Cardiac fibroblast (primary cell): Measurements from ENCODE around the gene CLDN3.

Source experiments
- DNase-seq, 2 donors: peaks; one replicate each; pipeline versions ENCODE4 v3.0.0 to v3.0.0-alpha.2; 2010; ENCODE audit warnings: low read depth in 2 of 2
- H3K4me3 ChIP-seq, 2 donors: replicated peaks in 1 of 2; 1 replicate in 1 of 2; 2 replicates in 1 of 2; pipeline ENCODE4 v1.5.1; 2011; ENCODE audit warnings: low read depth in 2 of 2, low read length in 2 of 2, mild to moderate bottlenecking in 2 of 2, moderate library complexity in 1 of 2
- TF ChIP-seq, protein P1 (sequence below): IDR thresholded peaks from one replicate; pipeline ENCODE4 v1.5.1; 2011; ENCODE audit warnings: low read depth, mild to moderate bottlenecking, low read length, inconsistent platforms

The CLDN3 gene

DNA sequence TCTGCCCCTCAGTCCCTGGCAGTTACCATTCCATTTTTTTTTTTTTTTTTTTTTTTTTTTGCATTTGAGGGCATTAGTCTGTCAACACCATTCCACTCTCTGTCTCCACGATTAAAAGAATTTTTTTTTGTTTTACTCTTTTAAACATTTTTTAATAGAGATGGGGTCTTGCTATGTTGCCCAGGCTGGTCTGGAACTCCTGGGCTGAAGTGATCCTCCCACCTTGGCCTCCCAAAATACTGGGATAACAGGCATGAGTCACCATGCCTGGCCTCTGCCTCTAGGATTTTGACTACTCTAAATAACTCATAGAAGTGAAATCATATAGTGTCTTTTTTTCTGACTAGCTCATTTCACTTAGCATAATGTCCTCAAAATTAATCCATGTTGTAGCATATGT is 16.5 kb upstream of the CLDN3 start:
- no peak overlapping the region for H3K4me3 ChIP-seq
- no peak for DNase-seq
- TF ChIP-seq, protein P1, sequence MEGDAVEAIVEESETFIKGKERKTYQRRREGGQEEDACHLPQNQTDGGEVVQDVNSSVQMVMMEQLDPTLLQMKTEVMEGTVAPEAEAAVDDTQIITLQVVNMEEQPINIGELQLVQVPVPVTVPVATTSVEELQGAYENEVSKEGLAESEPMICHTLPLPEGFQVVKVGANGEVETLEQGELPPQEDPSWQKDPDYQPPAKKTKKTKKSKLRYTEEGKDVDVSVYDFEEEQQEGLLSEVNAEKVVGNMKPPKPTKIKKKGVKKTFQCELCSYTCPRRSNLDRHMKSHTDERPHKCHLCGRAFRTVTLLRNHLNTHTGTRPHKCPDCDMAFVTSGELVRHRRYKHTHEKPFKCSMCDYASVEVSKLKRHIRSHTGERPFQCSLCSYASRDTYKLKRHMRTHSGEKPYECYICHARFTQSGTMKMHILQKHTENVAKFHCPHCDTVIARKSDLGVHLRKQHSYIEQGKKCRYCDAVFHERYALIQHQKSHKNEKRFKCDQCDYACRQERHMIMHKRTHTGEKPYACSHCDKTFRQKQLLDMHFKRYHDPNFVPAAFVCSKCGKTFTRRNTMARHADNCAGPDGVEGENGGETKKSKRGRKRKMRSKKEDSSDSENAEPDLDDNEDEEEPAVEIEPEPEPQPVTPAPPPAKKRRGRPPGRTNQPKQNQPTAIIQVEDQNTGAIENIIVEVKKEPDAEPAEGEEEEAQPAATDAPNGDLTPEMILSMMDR = no peak

DNA sequence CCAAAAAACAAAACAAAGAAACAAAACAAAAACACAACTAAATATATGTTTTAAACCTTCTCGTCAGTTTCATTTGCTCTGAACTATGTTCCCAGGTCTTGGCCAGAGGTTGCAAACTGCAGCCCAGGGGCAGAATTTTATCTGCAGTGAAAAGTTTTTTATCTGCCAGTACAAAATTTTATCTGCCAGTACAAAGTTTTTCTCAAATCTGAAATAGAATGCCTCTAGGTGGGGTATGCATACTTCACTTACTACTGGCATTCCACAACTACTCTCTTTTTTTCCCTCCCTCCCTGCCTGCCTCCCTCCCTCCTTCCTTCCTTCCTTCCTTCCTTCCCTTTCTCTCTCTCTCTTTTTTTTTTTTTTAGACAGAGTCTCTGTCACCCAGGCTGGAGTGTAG is 9.4 kb upstream of the CLDN3 start:
- TF ChIP-seq, protein P1 = no peak

DNA sequence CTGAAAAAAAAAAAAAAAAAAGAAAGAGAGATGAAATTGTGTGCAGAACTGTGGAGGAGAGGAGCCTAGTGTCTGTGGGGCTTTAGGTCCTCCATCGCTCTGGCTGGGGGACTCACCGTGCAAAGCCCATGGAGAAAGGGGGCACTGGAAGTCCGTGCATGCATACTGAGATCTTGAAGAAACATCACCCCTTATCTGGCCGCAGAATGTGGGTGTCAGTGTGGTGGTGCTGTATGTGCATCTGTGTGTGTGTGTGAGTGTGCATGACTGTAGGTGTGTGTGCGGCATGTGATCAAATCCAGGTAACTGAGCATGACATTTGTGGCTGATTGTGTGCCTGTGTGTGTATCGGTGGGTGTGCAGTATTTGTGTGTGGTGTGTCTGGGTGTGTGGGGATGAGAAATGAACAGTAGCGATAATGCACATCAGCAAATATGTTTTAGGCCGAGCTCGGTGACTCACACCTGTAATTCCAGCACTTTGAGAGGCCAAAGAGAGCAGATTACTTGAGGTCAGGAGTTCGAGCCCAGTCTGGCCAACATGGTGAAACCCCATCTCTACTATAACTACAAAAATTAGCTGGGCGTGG is 8.8 kb upstream of the CLDN3 start:
- DNase-seq = no peak
- TF ChIP-seq, protein P1 = no peak
- H3K4me3 ChIP-seq = no peak overlapping the region

More for the DNA sequence above, 9.4 kb upstream of the CLDN3 start:
- DNase-seq = peak in 1 of 2 donors; percentile 15
- no peak overlapping the region for H3K4me3 ChIP-seq

DNA sequence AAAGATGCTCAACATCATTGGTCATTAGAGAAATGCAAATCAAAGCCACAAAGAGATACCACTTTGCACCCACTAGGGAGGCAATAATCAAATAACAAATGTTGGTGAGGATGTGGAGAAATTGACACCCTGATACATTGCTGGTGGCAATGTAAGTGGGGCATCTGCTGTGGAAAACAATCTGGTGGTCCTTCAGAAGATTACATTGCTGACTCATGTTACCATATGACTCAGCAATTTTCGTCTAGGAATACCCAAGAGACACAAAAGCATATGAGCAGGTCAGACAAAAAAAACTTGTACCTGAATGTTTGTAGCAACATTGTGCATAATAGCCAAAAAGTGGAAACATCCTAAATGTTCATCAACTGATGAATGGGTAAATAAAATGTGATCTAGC is 4.9 kb upstream of the CLDN3 start:
- DNase-seq = peak; percentile 22 to 56
- TF ChIP-seq, protein P1 = no peak
- no peak overlapping the region for H3K4me3 ChIP-seq

DNA sequence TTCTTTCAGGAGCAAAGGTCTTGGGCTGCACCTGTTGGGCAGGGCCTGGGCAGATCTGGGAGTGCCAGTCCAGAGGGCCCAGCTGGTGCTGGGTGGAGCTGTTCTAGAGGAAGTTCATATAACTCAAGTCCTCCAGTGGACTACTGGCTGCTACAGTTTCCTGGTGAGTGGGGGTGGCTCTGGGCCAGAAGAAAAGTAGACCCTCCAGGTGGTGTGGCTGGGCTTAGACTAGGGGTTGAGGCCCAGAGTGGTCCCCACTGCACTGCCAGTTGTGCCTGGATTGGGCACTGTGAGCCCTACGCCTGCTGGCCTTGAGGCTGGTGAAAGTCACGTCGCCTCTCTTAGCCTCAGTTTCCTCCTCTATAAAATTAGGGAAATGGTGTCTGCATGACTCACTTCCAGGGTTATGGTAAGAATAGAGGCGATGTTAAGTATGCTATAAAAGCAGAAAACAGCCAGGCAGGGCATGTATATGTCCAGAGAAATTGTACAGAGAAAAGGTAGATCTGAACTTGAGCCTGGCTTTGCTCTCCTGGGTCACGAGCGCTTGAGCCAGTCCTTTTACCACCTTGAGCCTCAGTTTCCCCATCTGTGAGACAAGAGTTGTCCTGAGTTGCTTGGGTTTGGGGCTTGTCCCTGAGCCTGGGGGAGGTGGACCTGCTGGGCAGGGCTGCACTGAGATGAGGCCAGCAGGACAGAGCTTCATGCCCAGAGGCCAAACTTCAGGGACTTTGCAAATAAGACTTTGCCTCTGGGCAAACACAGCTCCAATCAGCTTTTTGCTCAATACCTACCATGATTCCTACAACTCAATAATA is 3.8 kb upstream of the CLDN3 start:
- no peak overlapping the region for H3K4me3 ChIP-seq
- TF ChIP-seq, protein P1 = no peak
- DNase-seq = no peak

DNA sequence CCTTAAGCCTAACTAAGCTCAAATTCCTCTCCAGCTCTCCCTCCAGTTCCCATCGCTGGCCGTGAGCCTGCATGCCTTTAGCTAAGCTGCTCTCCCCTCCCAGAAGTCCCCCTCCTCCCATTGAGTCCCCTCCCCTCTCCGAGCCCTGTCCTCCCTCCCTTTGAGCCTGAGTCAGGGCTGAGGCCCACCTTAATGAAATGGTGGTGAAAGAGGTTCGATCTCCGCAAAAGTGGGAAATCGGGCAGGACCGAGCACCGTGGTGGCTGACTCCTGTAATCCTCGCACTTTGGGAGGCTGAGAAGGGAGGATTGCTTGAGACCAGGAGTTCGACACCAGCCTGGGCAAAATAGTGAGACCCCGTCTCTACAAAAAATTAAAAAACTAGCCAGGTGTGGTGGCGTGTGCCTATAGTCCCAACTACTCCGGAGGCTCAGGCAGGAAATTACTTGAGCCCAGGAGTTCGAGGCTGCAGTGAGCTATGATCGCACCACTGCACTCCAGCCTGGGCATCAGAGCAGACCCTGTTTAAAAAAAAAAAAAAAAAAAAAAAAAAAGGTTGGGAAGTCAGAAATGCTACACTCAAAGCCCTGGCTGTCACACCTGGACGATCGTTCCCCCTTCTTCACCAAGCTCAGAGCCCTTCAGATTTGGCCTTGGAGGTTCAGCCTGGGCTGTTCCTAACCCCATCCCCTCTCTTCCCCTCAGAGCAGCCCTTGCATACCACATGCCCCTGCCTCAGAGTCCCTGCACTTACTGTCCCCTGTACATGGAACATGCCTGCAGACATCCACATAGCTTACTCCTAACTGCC is 995 bp upstream of the CLDN3 start:
- TF ChIP-seq, protein P1 = no peak
- no peak for DNase-seq
- no peak overlapping the region for H3K4me3 ChIP-seq
